Left forelimb (tissue), 1 donor: Measurements from ENCODE around the gene OPHN1.

Experiments used
- DNase-seq: peaks from one replicate; pipeline ENCODE4 v3.0.0-alpha.2; 2018; ENCODE audit warnings: low spot score

OPHN1 gene

GRCh38 chrX:68061206-68061535 lies 372.1 kb downstream of the OPHN1 start:
- DNase-seq = no peak

- DNase-seq = no peak
Measured at GRCh38 chrX:68060506-68061205, 372.6 kb downstream of the OPHN1 start.

GRCh38 chrX:68059469-68059868 lies 373.8 kb downstream of the OPHN1 start:
- no peak for DNase-seq

GRCh38 chrX:68049466-68049865 lies 383.8 kb downstream of the OPHN1 start:
- no peak for DNase-seq

GRCh38 chrX:68048774-68049173 lies 384.5 kb downstream of the OPHN1 start:
- DNase-seq = no peak

- no peak for DNase-seq
Measured at GRCh38 chrX:68045008-68045577, 388.2 kb downstream of the OPHN1 start.

GRCh38 chrX:68043713-68044438 lies 389.4 kb downstream of the OPHN1 start:
- DNase-seq = no peak

GRCh38 chrX:68041110-68041509 lies 392.2 kb downstream of the OPHN1 start:
- DNase-seq = no peak

- DNase-seq = no peak
Measured at GRCh38 chrX:68018248-68019203, 414.8 kb downstream of the OPHN1 start.

- no peak for DNase-seq
Measured at GRCh38 chrX:67998540-67998939, 434.8 kb downstream of the OPHN1 start.
